ENCODE results near the gene KCNK5. TPM values are rescaled to one million over a fixed set of nuclear protein-coding genes. Genes with fewer than 3 reads are reported as not detected.
A peak's percentile ranks its signal among the peaks of the same experiment; 100 is the strongest.

The KCNK5 gene
- total RNA-seq, 1 experiment from 2014 or later, result 19.8 TPM

GRCh38 chr6:39208223-39208739 lies 21.0 kb downstream of the KCNK5 start:
- H3K4me1 ChIP-seq, result peaks cover 82% of the 10 kb centered on the region
- no TSS peak for BruUV-seq (replicated peaks)
- peaks cover 51% of the 10 kb centered on the region for H3K4me1 Mint-ChIP-seq (ENCODE audit: low read depth, unreplicated experiment)
- no peak for TF ChIP-seq CTCF (IDR thresholded peaks at IDR 0.05; ENCODE audit: insufficient read depth in 1 of 2, low read depth in 1 of 2, low read length in 1 of 2, severe bottlenecking in 1 of 2, unreplicated experiment in 1 of 2)
- POLR2A ChIA-PET, result no interaction called here
- CTCF ChIA-PET, result interaction anchor here (1.3 to 2.1 kb wide), 3 partner anchors 9 to 95 kb away, joined by 3 to 12 read pairs (median 4); no protein-coding TSS in a partner anchor
- H3K4me3 ChIP-seq (ENCODE audit: low read depth, low read length), result no peak overlapping the region
- peak in 1 of 2 experiments; percentile 67 for DNase-seq
- peak overlapping the region; percentile 96 for H3K27ac Mint-ChIP-seq (ENCODE audit: unreplicated experiment)
- H3K27me3 Mint-ChIP-seq (ENCODE audit: insufficient read depth, unreplicated experiment), result no peaks in the 10 kb centered on the region
- no peaks in the 10 kb centered on the region for H3K9me3 ChIP-seq
- H3K27me3 ChIP-seq (replicated peaks; ENCODE audit: control insufficient read depth, insufficient read depth, low read length), result no peaks in the 10 kb centered on the region
- peak overlapping the region; percentile 30 for H3K4me3 Mint-ChIP-seq (ENCODE audit: unreplicated experiment)
- H3K36me3 ChIP-seq (ENCODE audit: control insufficient read depth, insufficient read depth, low read length), result peaks cover 1% of the 10 kb centered on the region; the same call in 1 of the 2 replicates
- H3K9me3 Mint-ChIP-seq (ENCODE audit: unreplicated experiment), result no peaks in the 10 kb centered on the region
- intact Hi-C loops (cut with micrococcal nuclease; ENCODE audit: unreplicated experiment), result loop anchor here (2.0 kb wide), 1 partner anchor 21 kb away; the partner anchor contains the start of gene KCNK5
- H3K36me3 Mint-ChIP-seq (ENCODE audit: insufficient read depth, unreplicated experiment), result peaks cover 25% of the 10 kb centered on the region

- no peaks in the 10 kb centered on the region for H3K27me3 Mint-ChIP-seq (ENCODE audit: insufficient read depth, unreplicated experiment)
- H3K27ac Mint-ChIP-seq (ENCODE audit: unreplicated experiment), result peak overlapping the region; percentile 96
- intact Hi-C loops (cut with micrococcal nuclease; ENCODE audit: unreplicated experiment), result loop anchor here (2.0 kb wide), 1 partner anchor 21 kb away; the partner anchor contains the start of gene KCNK5
- peak overlapping the region; percentile 30 for H3K4me3 Mint-ChIP-seq (ENCODE audit: unreplicated experiment)
- Histone ChIP-seq H3K4me3 (ENCODE audit: low read depth, low read length) (no peak overlapping the region), H3K9me3 (no peaks in the 10 kb centered on the region), H3K4me1 (peaks cover 89% of the 10 kb centered on the region), H3K27me3 (replicated peaks; ENCODE audit: control insufficient read depth, insufficient read depth, low read length) (no peaks in the 10 kb centered on the region), H3K36me3 (ENCODE audit: control insufficient read depth, insufficient read depth, low read length) (peaks cover 1% of the 10 kb centered on the region; the same call in 1 of the 2 replicates)
- peaks cover 22% of the 10 kb centered on the region for H3K36me3 Mint-ChIP-seq (ENCODE audit: insufficient read depth, unreplicated experiment)
- DNase-seq, result peak; percentile 65 to 78
- no TSS peak for BruUV-seq (replicated peaks)
- ChIA-PET CTCF (interaction anchor here (0.5 to 2.1 kb wide), 4 partner anchors 9 to 95 kb away, joined by 3 to 12 read pairs (median 4); no protein-coding TSS in a partner anchor), POLR2A (no interaction called here)
- H3K9me3 Mint-ChIP-seq (ENCODE audit: unreplicated experiment), result no peaks in the 10 kb centered on the region
- H3K4me1 Mint-ChIP-seq (ENCODE audit: low read depth, unreplicated experiment), result peaks cover 51% of the 10 kb centered on the region
- TF ChIP-seq CTCF (IDR thresholded peaks at IDR 0.05; ENCODE audit: insufficient read depth in 1 of 2, low read depth in 1 of 2, low read length in 1 of 2, severe bottlenecking in 1 of 2, unreplicated experiment in 1 of 2), result no peak
Measured at GRCh38 chr6:39207416-39208222, 21.7 kb downstream of the KCNK5 start.

GRCh38 chr6:39206250-39206721 lies 23.0 kb downstream of the KCNK5 start:
- Mint-ChIP-seq H3K27me3 (ENCODE audit: insufficient read depth, unreplicated experiment) (no peaks in the 10 kb centered on the region), H3K4me1 (ENCODE audit: low read depth, unreplicated experiment) (peaks cover 57% of the 10 kb centered on the region), H3K27ac (ENCODE audit: unreplicated experiment) (peak overlapping the region; percentile 96), H3K9me3 (ENCODE audit: unreplicated experiment) (no peaks in the 10 kb centered on the region), H3K4me3 (ENCODE audit: unreplicated experiment) (no peak overlapping the region), H3K36me3 (ENCODE audit: insufficient read depth, unreplicated experiment) (peaks cover 17% of the 10 kb centered on the region)
- no peak for DNase-seq
- ChIA-PET CTCF (interaction anchor here (2.9 kb wide), 1 partner anchor 16 kb away, joined by 12 read pairs; no protein-coding TSS in a partner anchor), POLR2A (no interaction called here)
- Histone ChIP-seq H3K4me3 (ENCODE audit: low read depth, low read length) (no peak overlapping the region), H3K4me1 (peaks cover 100% of the 10 kb centered on the region), H3K27me3 (replicated peaks; ENCODE audit: control insufficient read depth, insufficient read depth, low read length) (no peaks in the 10 kb centered on the region), H3K36me3 (ENCODE audit: control insufficient read depth, insufficient read depth, low read length) (peaks cover 1% of the 10 kb centered on the region; the same call in 1 of the 2 replicates), H3K9me3 (no peaks in the 10 kb centered on the region)
- intact Hi-C loops (cut with micrococcal nuclease; ENCODE audit: unreplicated experiment), result no loop called here
- TF ChIP-seq CTCF (IDR thresholded peaks at IDR 0.05; ENCODE audit: insufficient read depth in 1 of 2, low read depth in 1 of 2, low read length in 1 of 2, severe bottlenecking in 1 of 2, unreplicated experiment in 1 of 2), result no peak
- BruUV-seq (replicated peaks), result no TSS peak

All from Caco-2 (cell line).